K562 (cell line): ENCODE data around the gene BCL7B. TPM values are rescaled to one million over a fixed set of nuclear protein-coding genes. Genes with fewer than 3 reads are reported as not detected.
A peak's percentile ranks its signal among the peaks of the same experiment; 100 is the strongest.

Source experiments
- ATAC-seq: fragments of 200-7000 bp; cut with Tn5 transposase; 3 replicates; pipeline ENCODE4 v1.9.1; 2020; ENCODE audit warnings: moderate library complexity
- BruUV-seq: library from RNA; stranded (reverse); fragments of 400-500 nt; replicated peaks from 2 replicates; lab custom pipeline; 2021; lab: Mats Ljungman, UMichigan
- CTCF ChIA-PET: fragments of 300-600 bp; formaldehyde crosslinking; extraction: SDS; loops from one replicate; lab custom pipeline; 2021; ENCODE audit warnings: low intra/inter-chr PET ratio; lab: Yijun Ruan, JAX
- POLR2A ChIA-PET: fragments of 300-600, 350-650 bp; sonication (Branson Sonifier 250); formaldehyde crosslinking; extraction: SDS; loops from one replicate; lab custom pipeline; 2021; ENCODE audit warnings: antibody characterized with exemption, inconsistent platforms; lab: Yijun Ruan, JAX
- DNase-seq, 4 experiments: peaks; one replicate each; pipeline versions ENCODE4 v3.0.0 to v3.0.0-alpha.2; 2011 to 2018; ENCODE audit warnings: low spot score in 3 of 4, mixed read lengths in 3 of 4; ENCODE audit errors: extremely low read depth in 1 of 4
- FAIRE-seq: peaks from 2 replicates; lab custom pipeline; 2011; peaks lifted over from hg19 to GRCh38; lab: Jason Lieb, UNC
- H2AFZ ChIP-seq: 2 replicates; pipeline ENCODE4 v1.6.0; 2011; ENCODE audit warnings: low read depth, low read length, control low read depth, inconsistent platforms
- H3K27ac ChIP-seq: fragments of 200-600 bp; 3 replicates; pipeline ENCODE4 v1.8.0; 2011; ENCODE audit warnings: low read depth, mild to moderate bottlenecking, control low read depth, inconsistent platforms, low read length, moderate library complexity, mixed read lengths; ENCODE audit errors: extremely low read depth
- H3K27me3 ChIP-seq, 2 experiments: fragments of 300-600 bp in 1 of 2; 2 replicates in 1 of 2; 3 replicates in 1 of 2; pipeline versions ENCODE4 v1.6.0 to v1.8.0; 2011; ENCODE audit warnings: inconsistent platforms in 2 of 2, low read length in 2 of 2, mild to moderate bottlenecking in 1 of 2, mixed read lengths in 1 of 2, moderate library complexity in 1 of 2; ENCODE audit not compliant: control insufficient read depth in 2 of 2, insufficient read depth in 2 of 2
- H3K36me3 ChIP-seq: fragments of 300-600 bp; 3 replicates; pipeline ENCODE4 v1.8.0; 2011; ENCODE audit warnings: mild to moderate bottlenecking, low read length, inconsistent platforms; ENCODE audit not compliant: control insufficient read depth, insufficient read depth
- H3K4me1 ChIP-seq, 2 experiments: fragments of 200-600 bp in 1 of 2; replicated peaks in 1 of 2; 2 replicates in 1 of 2; 3 replicates in 1 of 2; pipeline versions ENCODE4 v1.5.1 to v1.8.0; 2011; ENCODE audit warnings: inconsistent platforms in 2 of 2, low read length in 2 of 2, mild to moderate bottlenecking in 1 of 2, mixed read lengths in 1 of 2, moderate library complexity in 1 of 2; ENCODE audit not compliant: control insufficient read depth in 2 of 2, insufficient read depth in 2 of 2
- H3K4me2 ChIP-seq: 2 replicates; pipeline ENCODE4 v1.6.1; 2011; ENCODE audit warnings: low read length, control low read depth, inconsistent platforms, mixed read lengths; ENCODE audit not compliant: insufficient read depth
- H3K4me3 ChIP-seq: fragments of 200-600 bp; sonication (generic), shearing (Covaris generic); 2 replicates; pipeline ENCODE4 v1.5.1; 2016; ENCODE audit warnings: control low read depth, inconsistent platforms
- H3K79me2 ChIP-seq: fragments of 200-600 bp; 3 replicates; pipeline ENCODE4 v1.8.0; 2011; ENCODE audit warnings: low read length, inconsistent platforms; ENCODE audit not compliant: control insufficient read depth, insufficient read depth
- H3K9ac ChIP-seq, 2 experiments: 2 replicates each; pipeline versions ENCODE4 v1.6.0 to v1.6.1; 2011; ENCODE audit warnings: low read depth in 2 of 2, low read length in 2 of 2, control low read depth in 1 of 2, inconsistent platforms in 1 of 2, mild to moderate bottlenecking in 1 of 2, mixed read lengths in 1 of 2; ENCODE audit not compliant: insufficient read depth in 1 of 2
- H3K9me1 ChIP-seq: one replicate; pipeline ENCODE4 v1.6.0; 2011; ENCODE audit warnings: inconsistent platforms, mild to moderate bottlenecking, low read length, moderate library complexity; ENCODE audit not compliant: control insufficient read depth, insufficient read depth
- H3K9me3 ChIP-seq: replicated peaks from 2 replicates; pipeline ENCODE4 v1.5.1; 2011; ENCODE audit warnings: low read depth, low read length, inconsistent platforms; ENCODE audit not compliant: control insufficient read depth, insufficient read depth
- H4K20me1 ChIP-seq: replicated peaks from 2 replicates; pipeline ENCODE4 v1.6.1; 2011; ENCODE audit warnings: low read length, inconsistent platforms, mixed read lengths; ENCODE audit not compliant: control insufficient read depth, insufficient read depth
- BCLAF1 ChIP-seq, 2 experiments: fragments of 450-650 bp in 1 of 2; IDR thresholded peaks; 2 replicates each; pipeline ENCODE4 v1.6.1; 2011 to 2017; ENCODE audit warnings: low read depth in 2 of 2, antibody characterized with exemption in 1 of 2, borderline replicate concordance in 1 of 2, low read length in 1 of 2, mild to moderate bottlenecking in 1 of 2, mixed read lengths in 1 of 2; ENCODE audit not compliant: control insufficient read depth in 1 of 2
- DNMT1 ChIP-seq: fragments of 450-650 bp; IDR thresholded peaks from 2 replicates; pipeline ENCODE4 v1.6.1; 2016; ENCODE audit warnings: antibody characterized with exemption, mild to moderate bottlenecking
- HDGF ChIP-seq: fragments of 450-650 bp; IDR thresholded peaks from 2 replicates; pipeline ENCODE4 v1.6.1; 2016
- HNRNPUL1 ChIP-seq: fragments of 200-400 bp; formaldehyde crosslinking; IDR thresholded peaks from 2 replicates; pipeline ENCODE4 v1.6.1; 2017; ENCODE audit warnings: low read length
- MCM3 ChIP-seq: fragments of 450-650 bp; IDR thresholded peaks from 2 replicates; pipeline ENCODE4 v1.6.1; 2016
- NCOA1 ChIP-seq: fragments of 450-650 bp; IDR thresholded peaks from 2 replicates; pipeline ENCODE4 v1.6.1; 2016; ENCODE audit warnings: low read depth
- NCOA6 ChIP-seq: fragments of 450-650 bp; IDR thresholded peaks from 2 replicates; pipeline ENCODE4 v1.6.1; 2017; ENCODE audit warnings: mild to moderate bottlenecking
- PHB2 ChIP-seq: fragments of 450-650 bp; IDR thresholded peaks from 2 replicates; pipeline ENCODE4 v1.6.1; 2017; ENCODE audit warnings: low read depth
- PTBP1 ChIP-seq: fragments of 200-400 bp; formaldehyde crosslinking; IDR thresholded peaks from 2 replicates; pipeline ENCODE4 v1.6.1; 2017; ENCODE audit warnings: low read depth, low read length
- RHOXF2B ChIP-seq: fragments of 250-450 bp; sonication (Bioruptor Pico); conservative IDR thresholded peaks from 2 replicates; pipeline ENCODE4 v1.5.1; 2021
- SPI1 ChIP-seq: IDR thresholded peaks from 2 replicates; pipeline ENCODE4 v1.6.1; 2011; ENCODE audit warnings: low read depth, low read length, control low read depth, borderline replicate concordance
- TFE3 ChIP-seq: fragments of 450-650 bp; formaldehyde crosslinking; IDR thresholded peaks from 2 replicates; pipeline ENCODE4 v1.4.0; 2020; ENCODE audit warnings: mild to moderate bottlenecking, mixed read lengths
- THRAP3 ChIP-seq: fragments of 450-650 bp; IDR thresholded peaks from 2 replicates; pipeline ENCODE4 v1.6.1; 2016; ENCODE audit warnings: mild to moderate bottlenecking, inconsistent platforms, borderline replicate concordance
- TSHZ1 ChIP-seq: fragments of 250-450 bp; sonication (Bioruptor Pico); IDR thresholded peaks from 2 replicates; pipeline ENCODE4 v1.4.0; 2020; ENCODE audit warnings: mild to moderate bottlenecking, moderate library complexity
- ZNF24 ChIP-seq: fragments of 450-650 bp; IDR thresholded peaks from 2 replicates; pipeline ENCODE4 v1.6.1; 2016
- ZNF76 ChIP-seq: fragments of 250-450 bp; sonication (Bioruptor Pico); IDR thresholded peaks from 2 replicates; pipeline ENCODE4 v1.4.0; 2020; ENCODE audit warnings: mild to moderate bottlenecking, moderate library complexity, borderline replicate concordance
- WGBS: fragments of 100-300 bp; shearing (Covaris generic); methylation state at CpG from one replicate; pipeline ENCODE4 v1.1.6; 2016; ENCODE audit warnings: low coverage, mixed read lengths; ENCODE audit not compliant: insufficient coverage; ENCODE audit errors: missing lambda C conversion rate; 5-methylcytosine and 5-hydroxymethylcytosine counted together
- in situ Hi-C: fragments of 300-500 bp; cut with MboI; formaldehyde crosslinking; loops from 4 replicates; pipeline ENCODE4 v1.15.0; 2018; ENCODE audit warnings: inconsistent platforms, mixed read lengths
- intact Hi-C: fragments of 100-400 bp; cut with micrococcal nuclease; formaldehyde crosslinking; loops from 2 replicates; pipeline ENCODE4 v1.14.2; 2022
- polyA plus RNA-seq, 8 experiments: library from polyadenylated mRNA; depleted of rRNA in 4 of 8; stranded (reverse) in 5 of 8; unstranded in 3 of 8; fragments of >200 nt; fragmentation: Nextera tagmentation in 2 of 8; fragmentation: Illumina TruSeq in 1 of 8; extraction: Ambion mirVana in 2 of 8; extraction: Trizol in 1 of 8; gene quantifications; 2 replicates each; pipeline versions ENCODE4 v1.2.1 to v1.2.3, GENCODE V29; 2011 to 2014; ENCODE audit warnings: inconsistent platforms in 1 of 8, missing spikeins in 1 of 8
- total RNA-seq, 7 experiments: library from RNA; depleted of rRNA in 6 of 7; stranded (reverse); fragments of >200 nt in 6 of 7; fragmentation: Illumina TruSeq in 2 of 7; extraction: Trizol in 2 of 7; gene quantifications; 2 replicates each; pipeline versions ENCODE4 v1.2.1 to v1.2.3, GENCODE V29; 2011 to 2021; ENCODE audit warnings: low replicate concordance in 1 of 7

The BCL7B gene
- total and polyA plus RNA-seq, 9 of the 15 experiments (the other 6 are each of a cell fraction or from before 2014, with no cell fraction given), result 10.0 to 73.2 (median 32.9) TPM

- Histone ChIP-seq H3K9ac (no peak overlapping the region), H3K9me1 (no peaks in the 10 kb centered on the region), H3K4me3 (no peak overlapping the region), H3K9me3 (no peaks in the 10 kb centered on the region), H2AFZ (no peak overlapping the region), H3K27ac (no peak overlapping the region), H3K4me2 (no peak overlapping the region; the same call in 1 of the 2 replicates), H3K36me3 (peaks cover 21% of the 10 kb centered on the region), H4K20me1 (peaks cover 21% of the 10 kb centered on the region), H3K79me2 (peaks cover under 1% of the 10 kb centered on the region; the same call in 1 of the 3 replicates), H3K27me3 (no peaks in the 10 kb centered on the region), H3K4me1 (peaks cover 20 to 28% of the 10 kb centered on the region in 2 experiments)
- no peak for FAIRE-seq
- WGBS, result 19% methylated on average over 7 of the region's 7 CpGs
- no peak for ATAC-seq
- no peak for DNase-seq
- CTCF ChIA-PET, result no interaction called here
- no TSS peak for BruUV-seq
- in situ Hi-C loops (no loop called here), intact Hi-C loops (no loop called here)
- POLR2A ChIA-PET, result interaction anchor here (0.6 to 5.3 kb wide), 8 partner anchors 9 to 111 kb away, joined by 3 to 72 read pairs (median 4); partner anchors contain the start of genes BAZ1B and TBL2
- TF ChIP-seq TSHZ1 (CRISPR knock-in tag) (no peak), RHOXF2B (CRISPR knock-in tag) (0 out of 2 replicates have a peak, but pooled peaks have one; percentile 48), NCOA6 (no peak), HDGF (no peak), PTBP1 (no peak), HNRNPUL1 (no peak), ZNF76 (CRISPR knock-in tag) (no peak), MCM3 (no peak), PHB2 (no peak), SPI1 (no peak), TFE3 (no peak), BCLAF1 (IDR thresholded peaks at IDR 0.05; ENCODE audit: borderline replicate concordance in 1 of 2, control insufficient read depth in 1 of 2, low read depth in 2 of 2, low read length in 1 of 2) (no peak), ZNF24 (no peak), THRAP3 (no peak), DNMT1 (no peak), NCOA1 (no peak)
These were observed 8.3 kb upstream of the BCL7B start for GRCh38 chr7:73565675-73566340.
